OCI-LY7 (cell line): ENCODE data around the gene KCNQ2.

ENCODE experiments used
- EZH2phosphoT487 ChIP-seq: fragments of 200-600 bp; sonication (generic); IDR thresholded peaks from 2 replicates; pipeline ENCODE4 v1.6.1; 2018; ENCODE audit warnings: low read depth, borderline replicate concordance, mild to moderate bottlenecking, mixed run types, antibody characterized with exemption, low read length, moderate library complexity, mixed read lengths
- TF ChIP-seq, protein P1 (sequence below): fragments of 200-600 bp; sonication (generic); conservative IDR thresholded peaks from 2 replicates; pipeline ENCODE4 v1.5.1; 2014; ENCODE audit warnings: mild to moderate bottlenecking, antibody characterized with exemption, low read length, moderate library complexity, mixed read lengths

DNA sequence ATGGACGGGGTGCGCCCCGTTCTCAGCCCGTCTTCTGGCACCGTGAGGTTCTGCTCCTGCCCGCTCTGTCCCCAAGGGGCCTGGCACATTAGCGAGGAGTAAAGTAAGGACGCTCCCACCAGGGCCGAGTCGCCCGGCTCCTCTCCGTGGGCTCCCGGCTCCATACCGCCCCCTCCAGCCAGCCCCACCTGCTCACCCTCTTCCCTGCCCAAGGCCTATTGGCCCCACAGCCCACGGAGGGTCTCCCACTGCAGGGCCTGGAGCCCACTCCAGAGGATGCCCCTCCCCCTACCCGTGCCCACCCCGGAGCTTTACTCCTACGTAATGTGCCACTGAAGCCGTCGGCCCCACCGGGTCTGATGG lies 63.8 kb downstream of the KCNQ2 start:
- TF ChIP-seq, protein P1, sequence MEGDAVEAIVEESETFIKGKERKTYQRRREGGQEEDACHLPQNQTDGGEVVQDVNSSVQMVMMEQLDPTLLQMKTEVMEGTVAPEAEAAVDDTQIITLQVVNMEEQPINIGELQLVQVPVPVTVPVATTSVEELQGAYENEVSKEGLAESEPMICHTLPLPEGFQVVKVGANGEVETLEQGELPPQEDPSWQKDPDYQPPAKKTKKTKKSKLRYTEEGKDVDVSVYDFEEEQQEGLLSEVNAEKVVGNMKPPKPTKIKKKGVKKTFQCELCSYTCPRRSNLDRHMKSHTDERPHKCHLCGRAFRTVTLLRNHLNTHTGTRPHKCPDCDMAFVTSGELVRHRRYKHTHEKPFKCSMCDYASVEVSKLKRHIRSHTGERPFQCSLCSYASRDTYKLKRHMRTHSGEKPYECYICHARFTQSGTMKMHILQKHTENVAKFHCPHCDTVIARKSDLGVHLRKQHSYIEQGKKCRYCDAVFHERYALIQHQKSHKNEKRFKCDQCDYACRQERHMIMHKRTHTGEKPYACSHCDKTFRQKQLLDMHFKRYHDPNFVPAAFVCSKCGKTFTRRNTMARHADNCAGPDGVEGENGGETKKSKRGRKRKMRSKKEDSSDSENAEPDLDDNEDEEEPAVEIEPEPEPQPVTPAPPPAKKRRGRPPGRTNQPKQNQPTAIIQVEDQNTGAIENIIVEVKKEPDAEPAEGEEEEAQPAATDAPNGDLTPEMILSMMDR = no peak
- no peak for TF ChIP-seq EZH2phosphoT487
